Testis (tissue), 2 donors: Measurements from ENCODE around the gene ALCAM.

ENCODE experiments used
- POLR2A ChIP-seq: fragments of 450-650 bp; IDR thresholded peaks from one replicate; pipeline ENCODE4 v1.6.1; 2017; ENCODE audit warnings: antibody characterized with exemption, mild to moderate bottlenecking, moderate library complexity
- TF ChIP-seq, protein P1 (sequence below), 3 experiments: fragments of 450-650 bp in 2 of 3; fragments of 200-600 bp in 1 of 3; sonication (generic) in 1 of 3; IDR thresholded peaks; one replicate each; pipeline ENCODE4 v1.5.1; 2016 to 2019; ENCODE audit warnings: antibody characterized with exemption in 3 of 3, mild to moderate bottlenecking in 2 of 3, moderate library complexity in 1 of 3

DNA sequence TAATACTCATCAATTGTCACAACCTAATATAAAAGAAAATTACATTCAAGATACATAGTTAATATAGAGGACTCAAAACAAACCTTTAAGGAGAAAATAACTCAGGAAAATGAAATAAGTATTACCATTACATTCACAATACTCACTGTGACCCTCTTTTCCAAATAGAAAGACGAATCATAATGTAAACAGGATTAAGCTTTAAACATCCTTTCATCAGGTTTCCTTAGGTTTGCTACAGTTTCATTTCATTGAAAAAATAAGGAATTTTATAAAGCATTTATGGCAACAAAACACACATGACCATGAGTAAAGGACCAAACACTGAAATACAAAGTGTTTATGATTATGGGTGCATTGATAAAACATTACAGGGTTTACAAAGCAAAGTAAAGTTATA, 162.7 kb downstream of the ALCAM start:
- TF ChIP-seq, protein P1, sequence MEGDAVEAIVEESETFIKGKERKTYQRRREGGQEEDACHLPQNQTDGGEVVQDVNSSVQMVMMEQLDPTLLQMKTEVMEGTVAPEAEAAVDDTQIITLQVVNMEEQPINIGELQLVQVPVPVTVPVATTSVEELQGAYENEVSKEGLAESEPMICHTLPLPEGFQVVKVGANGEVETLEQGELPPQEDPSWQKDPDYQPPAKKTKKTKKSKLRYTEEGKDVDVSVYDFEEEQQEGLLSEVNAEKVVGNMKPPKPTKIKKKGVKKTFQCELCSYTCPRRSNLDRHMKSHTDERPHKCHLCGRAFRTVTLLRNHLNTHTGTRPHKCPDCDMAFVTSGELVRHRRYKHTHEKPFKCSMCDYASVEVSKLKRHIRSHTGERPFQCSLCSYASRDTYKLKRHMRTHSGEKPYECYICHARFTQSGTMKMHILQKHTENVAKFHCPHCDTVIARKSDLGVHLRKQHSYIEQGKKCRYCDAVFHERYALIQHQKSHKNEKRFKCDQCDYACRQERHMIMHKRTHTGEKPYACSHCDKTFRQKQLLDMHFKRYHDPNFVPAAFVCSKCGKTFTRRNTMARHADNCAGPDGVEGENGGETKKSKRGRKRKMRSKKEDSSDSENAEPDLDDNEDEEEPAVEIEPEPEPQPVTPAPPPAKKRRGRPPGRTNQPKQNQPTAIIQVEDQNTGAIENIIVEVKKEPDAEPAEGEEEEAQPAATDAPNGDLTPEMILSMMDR (IDR thresholded peaks at IDR 0.05): no peak
- TF ChIP-seq POLR2A: no peak
